ENCODE measurements around the gene KRT2. TPM values are rescaled to one million over a fixed set of nuclear protein-coding genes. Genes with fewer than 3 reads are reported as not detected.

Gene KRT2
- total and polyA plus RNA-seq, 9 of the 15 experiments (the other 6 are each of a cell fraction or from before 2014, with no cell fraction given) = 0.03 to 0.69 (median 0.07) TPM; not detected in 2

- no peak for TF ChIP-seq HOXB6 (CRISPR knock-in tag; IDR thresholded peaks at IDR 0.05; ENCODE audit: borderline replicate concordance)
- no peak for TF ChIP-seq NFRKB (IDR thresholded peaks at IDR 0.05; ENCODE audit: low read depth)
- TF ChIP-seq KLF13 (tag; IDR thresholded peaks at IDR 0.05; ENCODE audit: borderline replicate concordance, low read depth) = no peak
- TF ChIP-seq RBM17 (IDR thresholded peaks at IDR 0.05; ENCODE audit: borderline replicate concordance, low read depth, low read length) = no peak
- TF ChIP-seq TEAD1 (CRISPR knock-in tag; IDR thresholded peaks at IDR 0.05) = no peak
- TF ChIP-seq, protein P1, sequence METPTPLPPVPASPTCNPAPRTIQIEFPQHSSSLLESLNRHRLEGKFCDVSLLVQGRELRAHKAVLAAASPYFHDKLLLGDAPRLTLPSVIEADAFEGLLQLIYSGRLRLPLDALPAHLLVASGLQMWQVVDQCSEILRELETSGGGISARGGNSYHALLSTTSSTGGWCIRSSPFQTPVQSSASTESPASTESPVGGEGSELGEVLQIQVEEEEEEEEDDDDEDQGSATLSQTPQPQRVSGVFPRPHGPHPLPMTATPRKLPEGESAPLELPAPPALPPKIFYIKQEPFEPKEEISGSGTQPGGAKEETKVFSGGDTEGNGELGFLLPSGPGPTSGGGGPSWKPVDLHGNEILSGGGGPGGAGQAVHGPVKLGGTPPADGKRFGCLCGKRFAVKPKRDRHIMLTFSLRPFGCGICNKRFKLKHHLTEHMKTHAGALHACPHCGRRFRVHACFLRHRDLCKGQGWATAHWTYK (CRISPR knock-in tag; IDR thresholded peaks at IDR 0.05) = no peak
- no peak for TF ChIP-seq EP300 (IDR thresholded peaks at IDR 0.05; ENCODE audit: low read length)
- TF ChIP-seq TBL1XR1 (IDR thresholded peaks at IDR 0.05; ENCODE audit: low read length in 2 of 2) = no peak
- no peak for TF ChIP-seq MAZ (CRISPR knock-in tag; conservative IDR thresholded peaks at IDR 0.05 in 1 of 2, IDR thresholded peaks at IDR 0.05 in 1 of 2)
- no peak for TF ChIP-seq SETDB1 (IDR thresholded peaks at IDR 0.05; ENCODE audit: low read length)
- TF ChIP-seq ZKSCAN8 (CRISPR knock-in tag; IDR thresholded peaks at IDR 0.05) = no peak
Measured at GRCh38 chr12:52645120-52645761, 6.8 kb downstream of the KRT2 start (continued).

Measured in K562 (cell line).